ENCODE results near the gene CLDN10. TPM values are rescaled to one million over a fixed set of nuclear protein-coding genes. Genes with fewer than 3 reads are reported as not detected.
A peak's percentile ranks its signal among the peaks of the same experiment; 100 is the strongest.
"Not testable (repeated sequence)": the region's sequence is repeated elsewhere in the genome, so short reads cannot be mapped to it uniquely, and the experiment has no call there.

The CLDN10 gene
- total RNA-seq, 1 donor from 2014 or later: not detected

- intact Hi-C loops (cut with micrococcal nuclease): loop anchor here (10.0 kb wide), 1 partner anchor 849 kb away; no protein-coding TSS in a partner anchor
- Mint-ChIP-seq H3K4me3 (peak overlapping the region; percentile 48), H3K9me3 (no peaks in the 10 kb centered on the region), H3K27me3 (peaks cover 53% of the 10 kb centered on the region), H3K27ac (no peak overlapping the region), H3K4me1 (peaks cover 3% of the 10 kb centered on the region), H3K36me3 (ENCODE audit: low read depth) (no peaks in the 10 kb centered on the region)
- DNase-seq: no peak
These were observed 1.3 kb downstream of the CLDN10 start for GRCh38 chr13:95553581-95554385.

- H3K9me3 Mint-ChIP-seq: no peaks in the 10 kb centered on the region
- DNase-seq: no peak
- no peak overlapping the region for H3K27ac Mint-ChIP-seq
- H3K27me3 Mint-ChIP-seq: peaks cover 29% of the 10 kb centered on the region
- H3K36me3 Mint-ChIP-seq (ENCODE audit: low read depth): no peaks in the 10 kb centered on the region
- intact Hi-C loops (cut with micrococcal nuclease): loop anchor here (10.0 kb wide), 1 partner anchor 852 kb away; no protein-coding TSS in a partner anchor
- no peak overlapping the region for H3K4me3 Mint-ChIP-seq
- H3K4me1 Mint-ChIP-seq: peaks cover 3% of the 10 kb centered on the region
These were observed 4.5 kb downstream of the CLDN10 start for GRCh38 chr13:95557013-95557412.

DNA sequence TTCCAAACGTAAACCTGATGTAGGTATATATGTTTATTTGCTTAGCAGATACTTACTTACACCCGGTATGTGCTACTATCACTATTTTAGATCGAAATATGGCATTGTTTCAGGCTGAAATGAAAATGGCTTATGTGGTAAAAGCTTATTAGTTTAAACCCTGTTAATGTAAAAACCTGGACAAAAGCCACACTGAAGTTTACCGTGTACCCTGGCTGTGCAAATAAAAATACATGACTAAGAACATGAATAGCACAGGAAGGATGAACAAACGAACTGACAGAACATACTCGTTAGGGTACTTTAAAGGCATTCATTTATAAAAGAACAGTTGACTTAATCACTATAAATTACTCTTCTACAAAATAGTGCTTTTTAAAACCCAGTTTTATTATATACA is 6.6 kb downstream of the CLDN10 start:
- Mint-ChIP-seq H3K4me1 (no peaks in the 10 kb centered on the region), H3K27ac (no peak overlapping the region), H3K4me3 (no peak overlapping the region), H3K27me3 (peaks cover 20% of the 10 kb centered on the region), H3K9me3 (no peaks in the 10 kb centered on the region), H3K36me3 (ENCODE audit: low read depth) (no peaks in the 10 kb centered on the region)
- intact Hi-C loops (cut with micrococcal nuclease): loop anchor here (10.0 kb wide), 1 partner anchor 854 kb away; no protein-coding TSS in a partner anchor
- no peak for DNase-seq

DNA sequence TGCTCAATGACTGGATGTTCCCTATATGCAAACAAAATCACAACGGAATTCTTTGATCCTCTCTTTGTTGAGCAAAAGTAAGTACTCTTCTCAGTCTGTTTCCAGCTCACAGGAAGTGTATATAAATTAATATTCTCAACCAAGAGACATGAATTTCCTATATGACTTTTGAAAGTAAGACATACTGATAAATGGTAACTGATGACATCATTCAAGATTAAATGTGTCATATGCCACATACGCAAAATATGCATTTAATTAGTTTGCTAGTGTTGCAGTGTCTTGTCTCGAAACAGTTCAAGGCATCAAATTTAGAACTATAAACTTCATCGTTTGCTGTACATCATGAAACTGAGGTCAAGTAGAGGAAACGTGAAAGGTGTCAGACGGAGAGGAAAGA is 7.9 kb downstream of the CLDN10 start:
- DNase-seq: no peak
- Mint-ChIP-seq H3K9me3 (no peaks in the 10 kb centered on the region), H3K27ac (no peak overlapping the region), H3K4me3 (no peak overlapping the region), H3K27me3 (peaks cover 15% of the 10 kb centered on the region), H3K4me1 (no peaks in the 10 kb centered on the region), H3K36me3 (ENCODE audit: low read depth) (no peaks in the 10 kb centered on the region)
- intact Hi-C loops (cut with micrococcal nuclease): no loop called here

DNA sequence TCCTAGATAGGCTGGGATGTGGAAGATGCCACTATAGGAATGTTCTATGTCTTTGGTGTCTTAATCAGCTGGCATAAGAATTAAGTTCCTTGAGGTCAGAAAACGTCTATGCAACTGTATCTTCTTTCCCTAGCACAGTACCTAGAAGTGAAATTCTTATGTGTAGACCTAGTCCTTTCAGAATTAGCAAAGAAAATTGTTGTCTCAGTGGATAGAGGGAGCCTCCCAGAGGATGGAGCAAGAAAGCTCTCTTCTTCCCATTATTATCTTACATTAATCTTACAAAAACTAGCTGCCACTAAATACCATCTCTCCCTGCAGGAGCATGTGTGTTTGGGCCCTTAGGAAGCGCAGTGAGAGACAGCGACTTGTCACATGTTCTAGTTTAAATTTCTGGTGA is 11.6 kb downstream of the CLDN10 start:
- no peak overlapping the region for H3K27ac Mint-ChIP-seq
- no peak overlapping the region for H3K4me3 Mint-ChIP-seq
- no peaks in the 10 kb centered on the region for H3K4me1 Mint-ChIP-seq
- no peaks in the 10 kb centered on the region for H3K36me3 Mint-ChIP-seq (ENCODE audit: low read depth)
- H3K27me3 Mint-ChIP-seq: peaks cover 3% of the 10 kb centered on the region
- H3K9me3 Mint-ChIP-seq: no peaks in the 10 kb centered on the region
- DNase-seq: no peak
- intact Hi-C loops (cut with micrococcal nuclease): no loop called here

- H3K9me3 Mint-ChIP-seq: no peaks in the 10 kb centered on the region
- H3K27me3 Mint-ChIP-seq: peaks cover 3% of the 10 kb centered on the region
- no peak overlapping the region for H3K4me3 Mint-ChIP-seq
- H3K27ac Mint-ChIP-seq: no peak overlapping the region
- H3K36me3 Mint-ChIP-seq (ENCODE audit: low read depth): no peaks in the 10 kb centered on the region
- no peaks in the 10 kb centered on the region for H3K4me1 Mint-ChIP-seq
- intact Hi-C loops (cut with micrococcal nuclease): no loop called here
- DNase-seq: no peak
These were observed 12.3 kb downstream of the CLDN10 start for GRCh38 chr13:95564733-95565291.

DNA sequence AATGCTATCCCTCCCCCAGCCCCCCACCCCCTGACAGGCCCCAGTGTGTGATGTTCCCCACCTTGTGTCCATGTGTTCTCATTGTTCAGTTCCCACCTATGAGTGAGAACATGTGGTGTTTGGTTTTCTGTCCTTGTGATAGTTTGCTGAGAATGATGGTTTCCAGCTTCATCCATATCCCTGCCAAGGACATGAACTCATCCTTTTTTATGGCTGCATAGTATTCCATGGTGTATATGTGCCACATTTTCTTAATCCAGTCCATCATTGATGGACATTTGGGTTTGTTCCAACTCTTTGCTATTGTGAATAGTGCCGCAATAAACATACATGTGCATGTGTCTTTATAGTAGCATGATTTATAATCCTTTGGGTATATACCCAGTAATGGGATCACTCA is 13.2 kb downstream of the CLDN10 start:
- H3K4me1 Mint-ChIP-seq; intact Hi-C loops (cut with micrococcal nuclease); H3K27me3 Mint-ChIP-seq; H3K9me3 Mint-ChIP-seq; H3K36me3 Mint-ChIP-seq (ENCODE audit: low read depth); H3K27ac Mint-ChIP-seq; H3K4me3 Mint-ChIP-seq; DNase-seq: not testable (repeated sequence)

GRCh38 chr13:95568131-95568530 is 15.6 kb downstream of the CLDN10 start:
- Mint-ChIP-seq H3K4me3 (no peak overlapping the region), H3K4me1 (no peaks in the 10 kb centered on the region), H3K9me3 (no peaks in the 10 kb centered on the region), H3K27ac (no peak overlapping the region), H3K36me3 (ENCODE audit: low read depth) (no peaks in the 10 kb centered on the region), H3K27me3 (peaks cover 3% of the 10 kb centered on the region)
- no peak for DNase-seq
- intact Hi-C loops (cut with micrococcal nuclease): no loop called here

GRCh38 chr13:95570016-95570415 is 17.5 kb downstream of the CLDN10 start:
- no peak for DNase-seq
- Mint-ChIP-seq H3K4me1 (no peaks in the 10 kb centered on the region), H3K9me3 (no peaks in the 10 kb centered on the region), H3K27me3 (no peaks in the 10 kb centered on the region), H3K27ac (no peak overlapping the region), H3K4me3 (no peak overlapping the region), H3K36me3 (ENCODE audit: low read depth) (no peaks in the 10 kb centered on the region)
- intact Hi-C loops (cut with micrococcal nuclease): no loop called here

- no peak for DNase-seq
- intact Hi-C loops (cut with micrococcal nuclease): no loop called here
- no peaks in the 10 kb centered on the region for H3K27me3 Mint-ChIP-seq
- H3K4me1 Mint-ChIP-seq: no peaks in the 10 kb centered on the region
- no peaks in the 10 kb centered on the region for H3K9me3 Mint-ChIP-seq
- H3K36me3 Mint-ChIP-seq (ENCODE audit: low read depth): no peaks in the 10 kb centered on the region
- no peak overlapping the region for H3K27ac Mint-ChIP-seq
- H3K4me3 Mint-ChIP-seq: no peak overlapping the region
These were observed 19.4 kb downstream of the CLDN10 start for GRCh38 chr13:95571941-95572340.

- DNase-seq: no peak
- intact Hi-C loops (cut with micrococcal nuclease): no loop called here
- Mint-ChIP-seq H3K9me3 (no peaks in the 10 kb centered on the region), H3K27ac (no peak overlapping the region), H3K4me3 (no peak overlapping the region), H3K4me1 (no peaks in the 10 kb centered on the region), H3K27me3 (no peaks in the 10 kb centered on the region), H3K36me3 (ENCODE audit: low read depth) (no peaks in the 10 kb centered on the region)
These were observed 20.7 kb downstream of the CLDN10 start for GRCh38 chr13:95573221-95573620.

- intact Hi-C loops (cut with micrococcal nuclease): no loop called here
- no peak overlapping the region for H3K4me3 Mint-ChIP-seq
These were observed 26.8 kb downstream of the CLDN10 start for GRCh38 chr13:95579303-95579702.

GRCh38 chr13:95585867-95586266 is 33.3 kb downstream of the CLDN10 start:
- Mint-ChIP-seq H3K4me3 (no peak overlapping the region), H3K9me3 (no peaks in the 10 kb centered on the region), H3K27ac (no peak overlapping the region), H3K36me3 (ENCODE audit: low read depth) (no peaks in the 10 kb centered on the region), H3K4me1 (no peaks in the 10 kb centered on the region), H3K27me3 (peaks cover 6% of the 10 kb centered on the region)
- intact Hi-C loops (cut with micrococcal nuclease): no loop called here
- no peak for DNase-seq

More at GRCh38 chr13:95579303-95579702, 26.8 kb downstream of the CLDN10 start:
- Mint-ChIP-seq H3K36me3 (ENCODE audit: low read depth) (no peaks in the 10 kb centered on the region), H3K4me1 (peaks cover 5% of the 10 kb centered on the region), H3K9me3 (no peaks in the 10 kb centered on the region), H3K27ac (no peak overlapping the region), H3K27me3 (peaks cover 3% of the 10 kb centered on the region)
- DNase-seq: no peak

- Mint-ChIP-seq H3K9me3 (no peaks in the 10 kb centered on the region), H3K4me1 (no peaks in the 10 kb centered on the region), H3K36me3 (ENCODE audit: low read depth) (no peaks in the 10 kb centered on the region), H3K27me3 (peaks cover 6% of the 10 kb centered on the region), H3K27ac (no peak overlapping the region), H3K4me3 (no peak overlapping the region)
- intact Hi-C loops (cut with micrococcal nuclease): no loop called here
- DNase-seq: no peak
These were observed 35.6 kb downstream of the CLDN10 start for GRCh38 chr13:95588134-95588533.

Data from activated CD4-positive, alpha-beta T cell treated with anti-CD3 and anti-CD28 coated beads, Interleukin-2, amount 10 ng/mL, durations not matched to agents 24 days and 14 days (primary cell).